Ovary (tissue), 3 donors: ENCODE data around the gene TMED3.

Experiments
- EP300 ChIP-seq: sonication (generic); formaldehyde crosslinking; IDR thresholded peaks from one replicate; pipeline ENCODE4 v1.6.1; 2017; ENCODE audit warnings: antibody characterized with exemption
- POLR2A ChIP-seq: fragments of 450-650 bp; IDR thresholded peaks from one replicate; pipeline ENCODE4 v1.6.1; 2017; ENCODE audit warnings: antibody characterized with exemption, mild to moderate bottlenecking, moderate library complexity
- TF ChIP-seq, protein P1 (sequence below), 3 donors: fragments of 450-650 bp in 2 of 3; fragments of 200-600 bp in 1 of 3; IDR thresholded peaks; one replicate each; pipeline versions ENCODE4 v1.5.1 to v1.8.0; 2016 to 2022; ENCODE audit warnings: antibody characterized with exemption in 3 of 3, mild to moderate bottlenecking in 1 of 3
- donor health status: DM: no; HTN: no; CAD: no.

DNA sequence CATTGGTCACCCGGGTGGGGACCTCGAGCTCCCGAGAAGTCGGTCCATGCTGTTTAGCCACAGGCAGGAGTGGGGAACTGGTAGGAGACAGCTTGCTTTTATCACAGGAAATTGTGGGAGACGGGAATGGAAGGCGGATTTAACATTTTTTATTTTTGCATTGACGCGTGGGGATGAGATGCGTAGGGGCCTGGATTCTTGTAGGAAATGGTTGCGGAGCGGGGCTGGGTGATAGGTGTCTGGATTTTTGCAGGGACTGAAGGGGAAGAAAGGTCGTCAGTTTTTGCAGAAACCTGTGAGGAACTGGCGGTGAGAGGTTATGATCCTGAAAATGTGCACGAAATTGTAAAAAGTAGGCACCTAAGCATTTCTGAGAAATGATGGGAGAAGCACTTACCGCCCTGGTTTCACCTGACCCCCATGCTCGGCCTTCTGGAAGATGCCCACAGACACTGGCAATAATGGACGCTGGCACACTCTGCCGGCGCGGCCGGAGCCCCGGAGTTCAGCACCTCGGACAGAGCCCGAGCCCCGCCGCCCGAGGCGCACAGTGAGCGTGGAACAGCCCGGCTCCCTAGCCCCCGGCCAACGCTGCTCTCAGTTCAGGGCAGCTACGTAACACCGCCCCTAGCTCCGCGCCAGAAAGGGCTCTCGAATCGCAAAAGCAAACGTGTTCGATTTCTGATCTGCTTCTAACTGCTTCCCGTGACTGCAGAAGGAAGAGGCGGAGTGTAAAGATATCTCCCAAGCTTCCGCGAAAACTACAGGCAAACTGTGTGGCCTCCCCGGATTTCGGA, 27.5 kb upstream of the TMED3 start:
- TF ChIP-seq, protein P1, sequence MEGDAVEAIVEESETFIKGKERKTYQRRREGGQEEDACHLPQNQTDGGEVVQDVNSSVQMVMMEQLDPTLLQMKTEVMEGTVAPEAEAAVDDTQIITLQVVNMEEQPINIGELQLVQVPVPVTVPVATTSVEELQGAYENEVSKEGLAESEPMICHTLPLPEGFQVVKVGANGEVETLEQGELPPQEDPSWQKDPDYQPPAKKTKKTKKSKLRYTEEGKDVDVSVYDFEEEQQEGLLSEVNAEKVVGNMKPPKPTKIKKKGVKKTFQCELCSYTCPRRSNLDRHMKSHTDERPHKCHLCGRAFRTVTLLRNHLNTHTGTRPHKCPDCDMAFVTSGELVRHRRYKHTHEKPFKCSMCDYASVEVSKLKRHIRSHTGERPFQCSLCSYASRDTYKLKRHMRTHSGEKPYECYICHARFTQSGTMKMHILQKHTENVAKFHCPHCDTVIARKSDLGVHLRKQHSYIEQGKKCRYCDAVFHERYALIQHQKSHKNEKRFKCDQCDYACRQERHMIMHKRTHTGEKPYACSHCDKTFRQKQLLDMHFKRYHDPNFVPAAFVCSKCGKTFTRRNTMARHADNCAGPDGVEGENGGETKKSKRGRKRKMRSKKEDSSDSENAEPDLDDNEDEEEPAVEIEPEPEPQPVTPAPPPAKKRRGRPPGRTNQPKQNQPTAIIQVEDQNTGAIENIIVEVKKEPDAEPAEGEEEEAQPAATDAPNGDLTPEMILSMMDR (IDR thresholded peaks at IDR 0.05) = no peak
- no peak for TF ChIP-seq POLR2A
- no peak for TF ChIP-seq EP300
